SK-N-SH (cell line): ENCODE data around the gene DENND1A. TPM values are rescaled to one million over a fixed set of nuclear protein-coding genes. Genes with fewer than 3 reads are reported as not detected.

Experiments used
- CTCF ChIA-PET: fragments of 300-600, 350-600 bp; formaldehyde crosslinking; extraction: SDS; loops from one replicate; lab custom pipeline; 2021; lab: Yijun Ruan, JAX
- POLR2A ChIA-PET: fragments of 350-600 bp; sonication (Branson Sonifier 250); formaldehyde crosslinking; extraction: SDS; loops from one replicate; lab custom pipeline; 2020; ENCODE audit warnings: antibody characterized with exemption, inconsistent platforms; lab: Yijun Ruan, JAX
- DNase-seq: peaks from one replicate; pipeline ENCODE4 v3.0.0; 2012
- H2AFZ ChIP-seq: fragments of 200-600 bp; sonication (generic); 2 replicates; pipeline ENCODE4 v1.8.1; 2016; ENCODE audit warnings: antibody characterized with exemption, mild to moderate bottlenecking, low read depth
- H3F3A ChIP-seq: fragments of 200-600 bp; sonication (generic); replicated peaks from 2 replicates; pipeline ENCODE3; 2016; ENCODE audit warnings: antibody characterized with exemption, mild to moderate bottlenecking; ENCODE audit not compliant: insufficient read depth
- H3K27ac ChIP-seq, 2 experiments: fragments of 200-500 bp in 1 of 2; fragments of 200-600 bp in 1 of 2; sonication (Bioruptor generic) in 1 of 2; sonication (generic), shearing (Covaris generic) in 1 of 2; 2 replicates each; pipeline versions ENCODE4 v1.5.1 to v1.6.1; 2014 to 2016; ENCODE audit warnings: low read depth in 2 of 2, inconsistent platforms in 1 of 2, low read length in 1 of 2, mild to moderate bottlenecking in 1 of 2, mixed read lengths in 1 of 2
- H3K27me3 ChIP-seq: fragments of 200-600 bp; sonication (generic), shearing (Covaris generic); 2 replicates; pipeline ENCODE4 v1.6.1; 2016; ENCODE audit warnings: mixed run types; ENCODE audit not compliant: insufficient read depth
- H3K36me3 ChIP-seq, 2 experiments: fragments of 200-500 bp in 1 of 2; fragments of 200-600 bp in 1 of 2; sonication (Bioruptor generic) in 1 of 2; sonication (generic) in 1 of 2; replicated peaks in 1 of 2; 2 replicates each; pipeline versions ENCODE3 to v1.5.1; 2014 to 2016; ENCODE audit warnings: low read length in 1 of 2, mild to moderate bottlenecking in 1 of 2; ENCODE audit not compliant: insufficient read depth in 2 of 2, control insufficient read depth in 1 of 2
- H3K4me1 ChIP-seq, 2 experiments: fragments of 200-500 bp in 1 of 2; fragments of 200-600 bp in 1 of 2; sonication (Bioruptor generic) in 1 of 2; sonication (generic), shearing (Covaris generic) in 1 of 2; 2 replicates each; pipeline versions ENCODE4 v1.5.1 to v1.6.1; 2014 to 2016; ENCODE audit warnings: low read depth in 1 of 2, low read length in 1 of 2, mixed run types in 1 of 2; ENCODE audit not compliant: insufficient read depth in 2 of 2, control insufficient read depth in 1 of 2
- H3K4me2 ChIP-seq: fragments of 200-600 bp; sonication (generic), shearing (Covaris generic); 2 replicates; pipeline ENCODE4 v1.6.1; 2017; ENCODE audit warnings: mixed run types
- H3K4me3 ChIP-seq, 2 experiments: fragments of 200-500 bp in 1 of 2; fragments of 200-600 bp in 1 of 2; sonication (Bioruptor generic) in 1 of 2; sonication (generic), shearing (Covaris generic) in 1 of 2; 2 replicates each; pipeline versions ENCODE4 v1.5.1 to v1.8.1; 2014 to 2016; ENCODE audit warnings: low read depth in 2 of 2, inconsistent platforms in 1 of 2, low read length in 1 of 2, mild to moderate bottlenecking in 1 of 2, mixed read lengths in 1 of 2, moderate library complexity in 1 of 2
- H3K79me2 ChIP-seq: fragments of 200-600 bp; sonication (generic); 2 replicates; pipeline ENCODE4 v1.8.1; 2017; ENCODE audit warnings: mild to moderate bottlenecking; ENCODE audit not compliant: insufficient read depth
- H3K9ac ChIP-seq: fragments of 200-600 bp; sonication (generic); 2 replicates; pipeline ENCODE4 v1.6.1; 2017; ENCODE audit warnings: mixed run types
- H3K9me2 ChIP-seq: fragments of 200-600 bp; sonication (generic); 2 replicates; pipeline ENCODE4 v1.6.1; 2017; ENCODE audit warnings: mixed run types
- H3K9me3 ChIP-seq: fragments of 200-600 bp; sonication (generic); 2 replicates; pipeline ENCODE4 v1.6.1; 2017; ENCODE audit warnings: mixed run types, mild to moderate bottlenecking, moderate library complexity
- H4K20me1 ChIP-seq: fragments of 200-600 bp; sonication (generic); 2 replicates; pipeline ENCODE4 v1.6.1; 2017; ENCODE audit warnings: mild to moderate bottlenecking, mixed run types; ENCODE audit not compliant: insufficient read depth
- ELF1 ChIP-seq: IDR thresholded peaks from 2 replicates; pipeline ENCODE4 v1.4.0; 2012
- EP300 ChIP-seq, 2 experiments: IDR thresholded peaks; 2 replicates each; pipeline versions ENCODE4 v1.4.0 to v1.6.1; 2012; ENCODE audit warnings: borderline replicate concordance in 1 of 2, low read depth in 1 of 2, low read length in 1 of 2
- EZH2phosphoT487 ChIP-seq: fragments of 200-600 bp; sonication (generic); IDR thresholded peaks from 2 replicates; pipeline ENCODE4 v1.6.1; 2017; ENCODE audit warnings: low read depth, mixed run types, mild to moderate bottlenecking, antibody characterized with exemption, moderate library complexity, borderline replicate concordance
- FOSL2 ChIP-seq: IDR thresholded peaks from 2 replicates; pipeline ENCODE4 v1.4.0; 2012; ENCODE audit warnings: low read depth, mild to moderate bottlenecking, moderate library complexity, borderline replicate concordance
- FOXM1 ChIP-seq: IDR thresholded peaks from 2 replicates; pipeline ENCODE4 v1.4.0; 2012; ENCODE audit warnings: low read depth, mild to moderate bottlenecking
- GABPA ChIP-seq: IDR thresholded peaks from 2 replicates; pipeline ENCODE4 v1.4.0; 2012; ENCODE audit warnings: low read depth, mild to moderate bottlenecking
- MEF2A ChIP-seq: IDR thresholded peaks from 2 replicates; pipeline ENCODE4 v1.4.0; 2012; ENCODE audit warnings: low read depth, borderline replicate concordance
- RFX5 ChIP-seq: IDR thresholded peaks from 2 replicates; pipeline ENCODE4 v1.6.1; 2012; ENCODE audit warnings: mild to moderate bottlenecking, improper control_type of control experiment, low read length
- SIN3A ChIP-seq: IDR thresholded peaks from 2 replicates; pipeline ENCODE4 v1.6.1; 2012; ENCODE audit warnings: low read depth, mild to moderate bottlenecking, low read length, moderate library complexity, borderline replicate concordance
- SMC3 ChIP-seq: IDR thresholded peaks from 2 replicates; pipeline ENCODE4 v1.6.1; 2012; ENCODE audit warnings: low read depth, low read length, improper control_type of control experiment
- TAF1 ChIP-seq: IDR thresholded peaks from 2 replicates; pipeline ENCODE4 v1.6.1; 2012; ENCODE audit warnings: low read depth, mild to moderate bottlenecking, low read length, moderate library complexity, borderline replicate concordance
- TEAD4 ChIP-seq: IDR thresholded peaks from 2 replicates; pipeline ENCODE4 v1.4.0; 2012; ENCODE audit warnings: mild to moderate bottlenecking, borderline replicate concordance; ENCODE audit not compliant: insufficient read depth
- YY1 ChIP-seq: IDR thresholded peaks from 2 replicates; pipeline ENCODE4 v1.4.0; 2012; ENCODE audit warnings: low read depth, mild to moderate bottlenecking
- WGBS: methylation state at CpG from one replicate; pipeline ENCODE4 v1.1.6; 2017; ENCODE audit warnings: low lambda C conversion rate; 5-methylcytosine and 5-hydroxymethylcytosine counted together
- polyA plus RNA-seq, 3 experiments: library from polyadenylated mRNA; depleted of rRNA; stranded (reverse); fragments of >200 nt; gene quantifications; 2 replicates each; pipeline ENCODE4 v1.2.3, GENCODE V29; 2012
- TF ChIP-seq, protein P1 (sequence below): fragments of 150-350 bp; IDR thresholded peaks from 2 replicates; pipeline ENCODE4 v1.6.1; 2016; ENCODE audit warnings: mild to moderate bottlenecking, low read depth, low read length
- TF ChIP-seq, protein P2 (sequence below): IDR thresholded peaks from 2 replicates; pipeline ENCODE4 v1.4.0; 2012; ENCODE audit warnings: low read depth
- TF ChIP-seq, protein P3 (sequence below): fragments of 200-600 bp; sonication (generic); IDR thresholded peaks from 2 replicates; pipeline ENCODE4 v1.6.1; 2017; ENCODE audit warnings: antibody characterized with exemption, mild to moderate bottlenecking, moderate library complexity
- TF ChIP-seq, protein P4 (sequence below): IDR thresholded peaks from 2 replicates; pipeline ENCODE4 v1.4.0; 2012; ENCODE audit warnings: low read depth, borderline replicate concordance

Gene DENND1A
- polyA plus RNA-seq, 1 of the 3 experiments (the other 2 are of a cell fraction): 25.4 TPM

DNA sequence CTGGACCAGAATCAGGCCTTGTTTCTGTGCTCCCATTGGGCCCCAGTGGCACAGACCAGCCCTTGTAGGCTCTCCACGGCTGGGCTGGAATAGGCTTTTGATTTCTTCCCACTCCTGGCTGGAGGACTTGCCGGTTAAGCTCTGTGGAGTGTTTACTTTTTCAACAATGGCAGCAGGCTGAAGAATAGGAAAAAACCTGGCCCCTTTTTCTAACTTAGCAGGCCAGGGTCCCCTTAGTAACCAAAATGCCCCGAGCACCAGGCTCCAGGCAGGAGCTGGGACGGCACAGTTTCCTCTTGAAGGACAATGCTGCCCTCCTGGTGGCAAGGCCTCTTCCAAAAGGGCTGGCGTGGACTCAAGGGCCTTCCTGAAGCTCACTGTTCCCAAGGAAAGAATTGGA is 343.7 kb downstream of the DENND1A start:
- CTCF ChIA-PET: no interaction called here
- H3K79me2 ChIP-seq: no peaks in the 10 kb centered on the region
- POLR2A ChIA-PET: no interaction called here

More for the DNA sequence above, 343.7 kb downstream of the DENND1A start:
- no peak overlapping the region for H3K4me3 ChIP-seq
- DNase-seq: no peak
- no peaks in the 10 kb centered on the region for H4K20me1 ChIP-seq
- no peak overlapping the region for H3K4me2 ChIP-seq
- no peaks in the 10 kb centered on the region for H3K27me3 ChIP-seq
- H3K4me1 ChIP-seq: no peaks in the 10 kb centered on the region
- peaks cover 0 to 5% of the 10 kb centered on the region in 2 experiments for H3K36me3 ChIP-seq
- no peaks in the 10 kb centered on the region for H3K9me2 ChIP-seq
- no peak overlapping the region for H3K9ac ChIP-seq
- 94% methylated on average over 4 of the region's 5 CpGs for WGBS
- no peak overlapping the region for H3K27ac ChIP-seq
- no peaks in the 10 kb centered on the region for H3K9me3 ChIP-seq
- no peak overlapping the region for H2AFZ ChIP-seq
- no peaks in the 10 kb centered on the region for H3F3A ChIP-seq
- TF ChIP-seq MEF2A (no peak), FOSL2 (no peak), RFX5 (no peak), FOXM1 (no peak), TAF1 (no peak), YY1 (no peak), SMC3 (no peak), TEAD4 (no peak), EZH2phosphoT487 (no peak), EP300 (IDR thresholded peaks at IDR 0.05; ENCODE audit: borderline replicate concordance in 1 of 2, low read depth in 1 of 2, low read length in 1 of 2) (no peak), ELF1 (no peak), SIN3A (no peak), GABPA (no peak)
- TF ChIP-seq, protein P1, sequence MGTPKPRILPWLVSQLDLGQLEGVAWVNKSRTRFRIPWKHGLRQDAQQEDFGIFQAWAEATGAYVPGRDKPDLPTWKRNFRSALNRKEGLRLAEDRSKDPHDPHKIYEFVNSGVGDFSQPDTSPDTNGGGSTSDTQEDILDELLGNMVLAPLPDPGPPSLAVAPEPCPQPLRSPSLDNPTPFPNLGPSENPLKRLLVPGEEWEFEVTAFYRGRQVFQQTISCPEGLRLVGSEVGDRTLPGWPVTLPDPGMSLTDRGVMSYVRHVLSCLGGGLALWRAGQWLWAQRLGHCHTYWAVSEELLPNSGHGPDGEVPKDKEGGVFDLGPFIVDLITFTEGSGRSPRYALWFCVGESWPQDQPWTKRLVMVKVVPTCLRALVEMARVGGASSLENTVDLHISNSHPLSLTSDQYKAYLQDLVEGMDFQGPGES: no peak
- TF ChIP-seq, protein P2, sequence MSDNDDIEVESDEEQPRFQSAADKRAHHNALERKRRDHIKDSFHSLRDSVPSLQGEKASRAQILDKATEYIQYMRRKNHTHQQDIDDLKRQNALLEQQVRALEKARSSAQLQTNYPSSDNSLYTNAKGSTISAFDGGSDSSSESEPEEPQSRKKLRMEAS: no peak
- TF ChIP-seq, protein P3, sequence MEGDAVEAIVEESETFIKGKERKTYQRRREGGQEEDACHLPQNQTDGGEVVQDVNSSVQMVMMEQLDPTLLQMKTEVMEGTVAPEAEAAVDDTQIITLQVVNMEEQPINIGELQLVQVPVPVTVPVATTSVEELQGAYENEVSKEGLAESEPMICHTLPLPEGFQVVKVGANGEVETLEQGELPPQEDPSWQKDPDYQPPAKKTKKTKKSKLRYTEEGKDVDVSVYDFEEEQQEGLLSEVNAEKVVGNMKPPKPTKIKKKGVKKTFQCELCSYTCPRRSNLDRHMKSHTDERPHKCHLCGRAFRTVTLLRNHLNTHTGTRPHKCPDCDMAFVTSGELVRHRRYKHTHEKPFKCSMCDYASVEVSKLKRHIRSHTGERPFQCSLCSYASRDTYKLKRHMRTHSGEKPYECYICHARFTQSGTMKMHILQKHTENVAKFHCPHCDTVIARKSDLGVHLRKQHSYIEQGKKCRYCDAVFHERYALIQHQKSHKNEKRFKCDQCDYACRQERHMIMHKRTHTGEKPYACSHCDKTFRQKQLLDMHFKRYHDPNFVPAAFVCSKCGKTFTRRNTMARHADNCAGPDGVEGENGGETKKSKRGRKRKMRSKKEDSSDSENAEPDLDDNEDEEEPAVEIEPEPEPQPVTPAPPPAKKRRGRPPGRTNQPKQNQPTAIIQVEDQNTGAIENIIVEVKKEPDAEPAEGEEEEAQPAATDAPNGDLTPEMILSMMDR: no peak
- TF ChIP-seq, protein P4, sequence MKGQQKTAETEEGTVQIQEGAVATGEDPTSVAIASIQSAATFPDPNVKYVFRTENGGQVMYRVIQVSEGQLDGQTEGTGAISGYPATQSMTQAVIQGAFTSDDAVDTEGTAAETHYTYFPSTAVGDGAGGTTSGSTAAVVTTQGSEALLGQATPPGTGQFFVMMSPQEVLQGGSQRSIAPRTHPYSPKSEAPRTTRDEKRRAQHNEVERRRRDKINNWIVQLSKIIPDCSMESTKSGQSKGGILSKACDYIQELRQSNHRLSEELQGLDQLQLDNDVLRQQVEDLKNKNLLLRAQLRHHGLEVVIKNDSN: no peak
